UCSD-AML1 (cell line): Measurements from ENCODE around the gene ARHGEF19.
"Not testable (repeated sequence)": the region's sequence is repeated elsewhere in the genome, so short reads cannot be mapped to it uniquely, and the experiment has no call there.

Experiments
- DNase-seq: peaks from one replicate; lab custom pipeline; 2025; ENCODE audit not compliant: unreplicated experiment; lab: John Stamatoyannopoulos, UW

Gene ARHGEF19

DNA sequence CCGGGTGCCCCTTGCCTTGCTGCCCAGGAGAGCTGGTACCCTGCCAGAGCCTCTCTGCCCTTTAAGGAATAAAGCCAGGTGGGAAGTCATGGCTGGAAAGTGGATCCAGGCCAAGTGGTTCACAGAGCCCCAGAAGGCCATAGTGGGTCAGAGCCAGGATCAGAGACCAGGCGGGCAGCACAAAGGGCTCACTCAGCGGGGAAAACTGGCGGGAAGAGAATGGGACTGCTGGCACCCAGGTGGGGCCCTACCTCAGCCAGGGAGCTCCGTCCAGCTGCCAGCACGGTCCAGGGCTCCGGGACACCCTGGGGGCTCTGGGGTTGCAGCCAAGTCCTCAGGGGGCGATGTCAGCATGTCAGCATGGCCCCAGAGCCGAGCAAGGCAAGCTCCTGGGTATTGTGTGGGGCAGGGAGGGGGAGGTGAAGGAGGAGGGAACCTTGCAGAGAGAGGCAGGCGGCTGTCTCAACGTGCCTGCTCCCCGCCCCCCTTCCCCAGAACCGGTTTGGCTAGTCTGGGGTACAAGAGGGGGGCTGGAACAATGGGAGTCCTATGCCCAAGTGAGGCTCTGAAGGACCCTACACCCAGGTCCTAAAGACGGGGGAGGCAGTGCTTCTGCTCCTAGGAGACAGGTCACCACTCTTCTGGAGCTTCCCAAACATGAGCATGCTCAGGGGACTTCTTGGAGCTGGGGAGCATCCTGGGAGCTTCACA lies at the start of gene ARHGEF19:
Gene ARHGEF19 (minus strand): TSS at position 402 of the 711 bp plus-strand sequence. CDS start 3,598 bp downstream, outside the sequence.
- no peak for DNase-seq

GRCh38 chr1:16262067-16262466 lies 49.6 kb upstream of the ARHGEF19 start:
- no peak for DNase-seq

- no peak for DNase-seq
Measured at GRCh38 chr1:16260814-16261213, 48.4 kb upstream of the ARHGEF19 start.

- no peak for DNase-seq
Measured at GRCh38 chr1:16258591-16259135, 46.2 kb upstream of the ARHGEF19 start.

DNA sequence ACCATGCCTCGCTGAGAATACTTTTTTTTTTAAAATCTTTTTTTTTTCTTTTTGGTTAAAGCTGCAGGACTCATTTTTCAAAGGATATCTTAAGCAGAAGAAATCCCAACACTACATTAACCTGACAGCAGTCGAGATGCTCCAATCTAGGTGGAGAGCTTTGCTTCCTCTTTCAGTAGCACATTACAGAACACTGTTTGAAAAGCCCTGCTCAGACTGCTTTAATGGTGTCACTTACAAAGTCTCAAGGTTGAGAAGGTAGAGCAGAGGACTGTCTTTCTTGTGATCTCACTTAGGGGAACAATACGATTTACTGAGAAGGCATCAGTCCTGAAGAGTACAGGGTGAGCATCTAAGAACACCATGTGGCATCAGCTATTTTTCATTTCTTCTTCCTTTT lies 45.5 kb upstream of the ARHGEF19 start:
- no peak for DNase-seq

- not testable (repeated sequence) for DNase-seq
Measured at GRCh38 chr1:16257556-16257955, 45.1 kb upstream of the ARHGEF19 start.

GRCh38 chr1:16256478-16256877 lies 44.0 kb upstream of the ARHGEF19 start:
- no peak for DNase-seq

DNA sequence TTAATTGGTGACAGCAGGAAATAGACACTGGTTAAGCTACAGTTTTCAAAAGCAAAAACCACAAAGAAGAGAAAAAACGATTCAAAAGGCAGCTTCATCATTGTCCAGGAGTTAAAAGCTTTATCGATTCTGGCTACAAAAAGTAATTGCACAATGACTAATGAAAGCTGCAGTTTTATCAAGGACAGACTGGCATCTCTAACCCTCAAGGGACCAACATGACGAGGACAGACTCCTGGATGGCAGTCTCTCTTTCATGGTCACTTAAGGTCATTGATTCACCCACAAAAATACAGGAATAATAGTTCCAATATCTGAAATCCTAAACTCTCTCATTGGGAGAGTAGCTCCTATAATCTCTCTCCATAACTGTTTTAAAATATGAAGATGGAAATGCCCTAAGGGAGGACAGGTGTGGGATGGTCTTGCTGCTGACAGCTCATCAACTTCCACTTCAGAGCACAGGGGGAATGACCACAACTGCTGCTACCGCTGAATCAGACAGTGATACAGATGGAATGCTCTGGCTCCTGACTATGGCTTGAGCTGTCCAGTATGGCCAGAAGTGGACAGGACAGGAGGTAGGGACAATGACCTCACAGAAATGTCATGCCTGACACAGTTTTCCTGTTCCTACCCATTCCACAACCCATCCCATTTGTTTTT lies 41.9 kb upstream of the ARHGEF19 start:
- DNase-seq = no peak

DNA sequence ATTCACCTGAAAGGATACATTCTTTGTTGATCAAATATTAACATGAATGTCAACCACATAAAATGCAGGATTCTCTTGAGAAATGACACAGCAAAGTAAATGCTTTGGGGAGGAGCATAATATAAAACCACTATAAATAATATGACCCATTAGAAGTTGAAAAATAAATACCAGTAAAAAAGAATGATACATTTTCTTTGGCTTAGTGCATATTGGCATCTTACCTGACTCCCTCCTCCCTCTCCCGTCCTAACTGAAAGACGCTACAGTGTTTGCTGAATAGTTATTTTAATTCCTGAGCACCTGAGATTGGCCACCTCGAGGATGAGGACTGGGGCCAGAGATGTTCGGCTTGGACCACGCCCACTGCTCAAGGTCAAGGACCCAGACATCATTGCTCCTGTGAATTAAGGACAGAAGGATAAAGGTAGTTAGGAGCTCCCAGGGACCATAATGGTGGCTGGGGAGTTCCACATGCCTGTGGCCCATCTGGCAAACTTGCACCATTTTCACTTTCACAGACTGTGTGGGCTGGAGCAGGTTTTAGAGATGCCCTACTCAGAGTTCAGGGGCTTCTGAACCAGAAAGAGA lies 41.0 kb upstream of the ARHGEF19 start:
- no peak for DNase-seq

DNA sequence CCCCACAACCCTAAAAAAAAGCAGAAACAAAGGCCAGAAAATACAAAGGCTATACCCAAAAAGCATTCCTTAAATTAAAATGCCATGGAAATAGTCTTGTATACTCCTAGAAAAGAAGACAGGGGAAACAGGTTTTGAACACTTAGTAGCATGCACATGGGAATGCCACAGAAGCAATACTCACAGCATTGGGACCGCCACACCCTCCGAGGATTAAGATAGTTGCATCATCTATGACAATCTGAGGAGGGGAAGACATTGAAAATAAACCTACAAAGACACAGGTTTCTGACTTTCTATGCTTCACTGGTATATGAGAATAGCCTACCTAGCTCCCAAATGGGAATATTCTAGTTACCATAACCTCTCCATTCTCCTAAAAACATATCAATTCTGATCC lies 40.5 kb upstream of the ARHGEF19 start:
- DNase-seq = no peak

- DNase-seq = no peak
Measured at GRCh38 chr1:16251381-16251780, 38.9 kb upstream of the ARHGEF19 start.

- no peak for DNase-seq
Measured at GRCh38 chr1:16250524-16251251, 38.2 kb upstream of the ARHGEF19 start.

- no peak for DNase-seq
Measured at GRCh38 chr1:16249596-16250241, 37.3 kb upstream of the ARHGEF19 start.

DNA sequence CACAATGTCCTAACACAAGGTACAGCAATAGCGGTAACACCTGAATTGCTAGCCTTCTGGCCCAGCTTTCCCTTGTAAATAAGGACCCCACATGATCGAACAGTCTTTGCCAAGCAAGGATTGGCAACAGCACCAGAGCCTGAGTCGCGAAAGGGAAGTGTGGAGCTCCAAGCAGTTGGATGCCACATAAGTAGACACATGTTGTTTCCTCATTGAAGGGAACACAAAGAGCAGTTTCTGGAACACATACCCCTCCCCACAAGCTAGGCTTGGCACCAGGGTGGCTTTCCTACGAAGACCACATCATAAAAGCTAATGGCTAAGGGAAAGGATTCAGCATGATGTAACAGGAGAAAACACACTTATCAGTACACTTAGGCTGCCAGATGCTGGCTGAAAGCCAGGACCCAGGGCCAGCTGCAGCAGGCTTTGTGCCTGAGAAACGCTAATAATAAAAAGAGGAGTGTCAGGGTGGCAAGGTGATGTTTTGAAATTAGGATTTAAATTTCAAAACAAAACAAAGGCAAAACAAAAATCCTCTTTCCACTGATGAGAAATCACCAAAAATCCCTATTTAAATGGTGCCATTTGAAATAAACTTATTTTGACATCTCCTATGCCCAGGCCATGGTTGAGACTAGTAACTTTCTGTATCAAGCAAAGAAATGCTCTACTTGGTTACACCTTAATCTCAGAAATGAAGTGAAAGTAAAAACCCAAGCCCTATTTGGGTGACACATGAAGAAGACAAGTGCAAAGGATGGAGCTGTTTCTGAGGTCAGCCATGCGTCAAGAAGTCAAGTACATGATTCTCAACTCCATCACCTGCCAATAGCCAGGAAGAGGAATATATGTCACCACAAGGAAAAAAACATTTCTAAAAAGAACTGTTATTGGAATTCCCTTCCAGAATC lies 36.4 kb upstream of the ARHGEF19 start:
- peak; percentile 61 for DNase-seq

DNA sequence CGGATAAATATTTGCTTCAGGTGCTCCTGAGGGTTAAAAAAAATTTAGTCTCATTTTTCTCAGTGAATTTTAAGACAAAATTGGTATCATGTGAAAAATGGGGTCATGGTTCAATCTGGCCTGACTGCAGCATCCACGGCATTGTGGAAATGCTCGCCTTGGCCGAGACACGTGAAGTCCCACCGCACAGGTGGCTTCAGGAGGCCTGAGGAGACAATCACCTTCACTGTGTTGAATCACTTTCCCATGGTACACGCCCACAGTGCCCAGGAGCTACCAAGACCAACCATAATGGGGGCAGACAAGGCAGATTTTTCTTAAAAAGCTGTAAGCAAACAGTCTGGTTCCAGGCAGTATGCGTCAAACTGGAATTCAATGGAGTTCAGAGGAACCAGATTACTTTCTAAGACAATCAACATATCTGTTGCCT lies 35.6 kb upstream of the ARHGEF19 start:
- DNase-seq = no peak

- no peak for DNase-seq
Measured at GRCh38 chr1:16247441-16247840, 35.0 kb upstream of the ARHGEF19 start.

DNA sequence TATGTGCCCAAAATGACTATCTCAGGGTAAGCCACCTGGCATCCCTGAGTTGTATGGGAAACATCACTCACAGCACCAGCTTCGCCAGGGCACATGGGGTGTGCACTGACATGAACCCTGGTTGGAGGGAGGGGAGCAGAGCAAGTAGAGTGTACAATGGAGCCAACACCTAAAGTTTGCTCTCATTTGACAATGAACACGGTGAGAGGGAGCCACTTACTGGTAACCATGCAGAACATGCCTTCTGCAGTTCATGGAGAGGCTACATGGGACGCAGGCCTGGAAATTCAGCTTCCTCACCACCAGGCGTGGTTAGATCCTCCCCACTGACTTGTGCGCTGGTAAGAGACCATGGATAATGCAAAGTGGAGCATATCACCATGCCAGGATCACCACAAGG lies 34.5 kb upstream of the ARHGEF19 start:
- DNase-seq = no peak

DNA sequence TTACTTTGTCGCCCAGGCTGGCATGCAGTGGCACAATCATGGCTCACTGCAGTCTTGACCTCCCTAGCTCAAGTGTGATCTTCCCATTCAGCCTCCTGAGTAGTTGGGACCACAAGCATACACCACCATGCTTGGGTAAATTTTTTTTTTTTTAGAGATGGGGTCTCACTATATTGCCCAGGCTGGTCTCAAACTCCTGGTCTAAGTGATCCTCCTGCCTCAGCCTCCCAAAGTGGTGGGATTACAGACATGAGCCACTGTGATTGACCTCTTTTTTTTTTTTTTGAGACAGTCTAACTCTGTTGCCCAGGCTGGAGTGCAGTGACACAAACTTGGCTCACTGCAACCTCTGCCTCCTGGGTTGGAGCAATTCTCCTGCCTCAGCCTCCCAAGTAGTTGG lies 33.8 kb upstream of the ARHGEF19 start:
- not testable (repeated sequence) for DNase-seq

GRCh38 chr1:16245476-16246196 lies 33.2 kb upstream of the ARHGEF19 start:
- no peak for DNase-seq
